22Rv1 (cell line): Measurements from ENCODE around the gene HEPACAM.

Experiments
- CTCF ChIP-seq: fragments of 450-650 bp; IDR thresholded peaks from 2 replicates; pipeline ENCODE4 v1.5.1; 2017; ENCODE audit warnings: mild to moderate bottlenecking
- ZFX ChIP-seq: fragments of 450-650 bp; IDR thresholded peaks from 2 replicates; pipeline ENCODE4 v1.6.1; 2017; ENCODE audit warnings: antibody characterized with exemption, borderline replicate concordance

- TF ChIP-seq CTCF (no peak), ZFX (no peak)
Measured at GRCh38 chr11:124880958-124881357, 54.9 kb downstream of the HEPACAM start.
